H1 (cell line): ENCODE results near the gene SYT17. TPM values are rescaled to one million over a fixed set of nuclear protein-coding genes. Genes with fewer than 3 reads are reported as not detected.

ENCODE experiments used
- CTCF ChIA-PET: fragments of 300-600 bp; sonication (Branson Sonifier 250); formaldehyde crosslinking; loops from one replicate; lab custom pipeline; 2021; ENCODE audit not compliant: partially characterized antibody; lab: Charles Lee
- POLR2A ChIA-PET: fragments of 300-600 bp; sonication (Branson Sonifier 250); formaldehyde crosslinking; loops from one replicate; lab custom pipeline; 2021; ENCODE audit warnings: inconsistent platforms; ENCODE audit not compliant: partially characterized antibody; lab: Charles Lee
- DNase-seq, 2 experiments: peaks; one replicate each; pipeline versions ENCODE4 v3.0.0 to v3.0.0-alpha.2; 2010 to 2022; ENCODE audit warnings: low spot score in 2 of 2, low read depth in 1 of 2, mixed read lengths in 1 of 2
- FAIRE-seq: peaks from 2 replicates; lab custom pipeline; 2011; peaks lifted over from hg19 to GRCh38; lab: Jason Lieb, UNC
- H2AFZ ChIP-seq: 2 replicates; pipeline ENCODE4 v1.8.1; 2012; ENCODE audit warnings: low read length, inconsistent platforms
- H2AK5ac ChIP-seq: 2 replicates; pipeline ENCODE4 v1.6.1; 2013; ENCODE audit warnings: low read depth, low read length
- H2BK120ac ChIP-seq: replicated peaks from 2 replicates; pipeline ENCODE3; 2013; ENCODE audit warnings: low read depth, low read length, inconsistent platforms
- H2BK12ac ChIP-seq: 2 replicates; pipeline ENCODE4 v1.6.1; 2013; ENCODE audit warnings: low read depth, low read length
- H2BK15ac ChIP-seq: 2 replicates; pipeline ENCODE4 v1.6.1; 2013; ENCODE audit warnings: low read length
- H2BK20ac ChIP-seq: 2 replicates; pipeline ENCODE4 v1.6.1; 2013; ENCODE audit warnings: low read length
- H2BK5ac ChIP-seq: 2 replicates; pipeline ENCODE4 v1.6.1; 2013; ENCODE audit warnings: low read depth, low read length
- H3K14ac ChIP-seq: 2 replicates; pipeline ENCODE4 v1.6.1; 2013; ENCODE audit warnings: inconsistent platforms; ENCODE audit not compliant: insufficient read length
- H3K18ac ChIP-seq: 2 replicates; pipeline ENCODE4 v1.6.1; 2013; ENCODE audit warnings: low read length; ENCODE audit errors: extremely low read depth
- H3K23ac ChIP-seq: 2 replicates; pipeline ENCODE4 v1.6.1; 2013; ENCODE audit warnings: inconsistent platforms; ENCODE audit not compliant: insufficient read length
- H3K23me2 ChIP-seq: 2 replicates; pipeline ENCODE4 v1.6.1; 2013; ENCODE audit warnings: low read depth, low read length
- H3K27ac ChIP-seq: 2 replicates; pipeline ENCODE4 v1.6.1; 2011; ENCODE audit warnings: low read depth, low read length, inconsistent platforms
- H3K27me3 ChIP-seq, 4 experiments: replicated peaks in 1 of 4; 1 replicate in 1 of 4; 2 replicates in 3 of 4; pipeline versions ENCODE4 v1.6.1 to v1.8.1; 2011 to 2013; ENCODE audit warnings: low read length in 3 of 4, mild to moderate bottlenecking in 3 of 4, inconsistent platforms in 2 of 4, mixed read lengths in 2 of 4, moderate library complexity in 1 of 4; ENCODE audit not compliant: control insufficient read depth in 3 of 4, insufficient read depth in 3 of 4; ENCODE audit errors: extremely low read depth in 1 of 4
- H3K36me3 ChIP-seq, 4 experiments: 2 replicates each; pipeline versions ENCODE4 v1.6.1 to v1.8.1; 2011 to 2013; ENCODE audit warnings: mild to moderate bottlenecking in 4 of 4, low read length in 3 of 4, moderate library complexity in 2 of 4, control low read depth in 1 of 4, inconsistent platforms in 1 of 4; ENCODE audit not compliant: insufficient read depth in 4 of 4, control insufficient read depth in 2 of 4
- H3K4ac ChIP-seq: replicated peaks from 2 replicates; pipeline ENCODE3; 2013; ENCODE audit warnings: low read length, low read depth, mixed read lengths, inconsistent platforms; ENCODE audit not compliant: insufficient read length
- H3K4me1 ChIP-seq, 4 experiments: replicated peaks in 1 of 4; 1 replicate in 1 of 4; 2 replicates in 3 of 4; pipeline versions ENCODE4 v1.6.1 to v1.8.1; 2011 to 2013; ENCODE audit warnings: low read length in 3 of 4, inconsistent platforms in 2 of 4, mixed read lengths in 1 of 4; ENCODE audit not compliant: insufficient read depth in 4 of 4, control insufficient read depth in 3 of 4
- H3K4me2 ChIP-seq, 2 experiments: 2 replicates each; pipeline versions ENCODE4 v1.6.1 to v1.8.1; 2011 to 2013; ENCODE audit warnings: low read depth in 2 of 2, low read length in 2 of 2, control low read depth in 1 of 2, inconsistent platforms in 1 of 2, mild to moderate bottlenecking in 1 of 2; ENCODE audit not compliant: insufficient read depth in 1 of 2
- H3K4me3 ChIP-seq, 4 experiments: fragments of 200-600, 300-600 bp in 1 of 4; sonication (generic), shearing (Covaris generic), sonication (Bioruptor Twin) in 1 of 4; 2 replicates each; pipeline versions ENCODE4 v1.5.1 to v1.8.1; 2011 to 2016; ENCODE audit warnings: low read length in 4 of 4, low read depth in 3 of 4, control low read depth in 2 of 4, inconsistent platforms in 2 of 4, mild to moderate bottlenecking in 2 of 4, mixed read lengths in 1 of 4, moderate library complexity in 1 of 4; ENCODE audit not compliant: insufficient read depth in 2 of 4; ENCODE audit errors: extremely low read depth in 1 of 4
- H3K56ac ChIP-seq: replicated peaks from 2 replicates; pipeline ENCODE3; 2013; ENCODE audit warnings: low read depth, mild to moderate bottlenecking, mixed read lengths, low read length, inconsistent platforms; ENCODE audit not compliant: insufficient read length
- H3K79me1 ChIP-seq: 2 replicates; pipeline ENCODE4 v1.6.1; 2013; ENCODE audit warnings: low read depth, low read length, control low read depth
- H3K79me2 ChIP-seq, 2 experiments: 2 replicates each; pipeline versions ENCODE4 v1.6.1 to v1.8.1; 2012 to 2013; ENCODE audit warnings: low read length in 2 of 2, mild to moderate bottlenecking in 2 of 2, inconsistent platforms in 1 of 2; ENCODE audit not compliant: insufficient read depth in 2 of 2, control insufficient read depth in 1 of 2
- H3K9ac ChIP-seq, 4 experiments: replicated peaks in 1 of 4; 1 replicate in 1 of 4; 2 replicates in 3 of 4; pipeline versions ENCODE4 v1.6.1 to v1.8.1; 2011 to 2013; ENCODE audit warnings: low read depth in 3 of 4, low read length in 3 of 4, control low read depth in 2 of 4, mild to moderate bottlenecking in 2 of 4, moderate library complexity in 2 of 4, inconsistent platforms in 1 of 4; ENCODE audit errors: extremely low read depth in 1 of 4
- H3K9me3 ChIP-seq, 2 experiments: 2 replicates each; pipeline versions ENCODE4 v1.6.1 to v1.8.1; 2012 to 2013; ENCODE audit warnings: mild to moderate bottlenecking in 2 of 2, moderate library complexity in 2 of 2, control low read depth in 1 of 2, inconsistent platforms in 1 of 2, low read depth in 1 of 2, low read length in 1 of 2, mixed read lengths in 1 of 2; ENCODE audit not compliant: insufficient read depth in 2 of 2
- H4K20me1 ChIP-seq, 2 experiments: replicated peaks in 1 of 2; 2 replicates each; pipeline versions ENCODE3 to v1.8.1; 2011 to 2013; ENCODE audit warnings: inconsistent platforms in 2 of 2, low read length in 2 of 2, mild to moderate bottlenecking in 1 of 2; ENCODE audit not compliant: insufficient read depth in 2 of 2, control insufficient read depth in 1 of 2
- H4K5ac ChIP-seq: 2 replicates; pipeline ENCODE4 v1.6.1; 2013; ENCODE audit warnings: low read length, low read depth, mixed read lengths, inconsistent platforms; ENCODE audit not compliant: insufficient read length
- H4K8ac ChIP-seq: 2 replicates; pipeline ENCODE4 v1.8.0; 2013; ENCODE audit warnings: mild to moderate bottlenecking, moderate library complexity, low read length, inconsistent platforms; ENCODE audit not compliant: insufficient read depth; ENCODE audit errors: extremely low read depth
- H4K91ac ChIP-seq: replicated peaks from 2 replicates; pipeline ENCODE3; 2013; ENCODE audit warnings: low read length, mixed read lengths, inconsistent platforms; ENCODE audit not compliant: insufficient read length
- ATF3 ChIP-seq: IDR thresholded peaks from 2 replicates; pipeline ENCODE4 v1.6.1; 2011; ENCODE audit warnings: low read depth, mild to moderate bottlenecking, low read length; ENCODE audit not compliant: insufficient read depth
- CBX8 ChIP-seq: fragments of 300-800, 300-1000 bp; sonication (generic); IDR thresholded peaks from 2 replicates; pipeline ENCODE4 v1.7.1; 2016; ENCODE audit warnings: low read depth, low read length, borderline replicate concordance
- CHD2 ChIP-seq: IDR thresholded peaks from 2 replicates; pipeline ENCODE4 v1.6.1; 2012; ENCODE audit warnings: low read length, improper control_type of control experiment
- EZH2 ChIP-seq: fragments of 200-600 bp; sonication (generic); IDR thresholded peaks from 2 replicates; pipeline ENCODE4 v1.7.1; 2012; ENCODE audit warnings: low read depth, mild to moderate bottlenecking, moderate library complexity, low read length, inconsistent platforms; ENCODE audit not compliant: severe bottlenecking
- GABPA ChIP-seq: IDR thresholded peaks from 2 replicates; pipeline ENCODE4 v1.6.1; 2011; ENCODE audit warnings: mild to moderate bottlenecking, low read length, moderate library complexity, borderline replicate concordance; ENCODE audit not compliant: insufficient read depth
- KDM1A ChIP-seq: fragments of 200-600, 300-600 bp; sonication (generic); IDR thresholded peaks from 2 replicates; pipeline ENCODE4 v1.7.1; 2016; ENCODE audit warnings: mild to moderate bottlenecking, low read length, borderline replicate concordance
- KDM5A ChIP-seq: fragments of 200-600 bp; IDR thresholded peaks from 2 replicates; pipeline ENCODE4 v1.7.1; 2012; ENCODE audit warnings: mild to moderate bottlenecking, low read length, inconsistent platforms, mixed read lengths
- MAX ChIP-seq: IDR thresholded peaks from 2 replicates; pipeline ENCODE4 v1.6.1; 2012; ENCODE audit warnings: inconsistent platforms
- POLR2AphosphoS5 ChIP-seq: IDR thresholded peaks from 2 replicates; pipeline ENCODE4 v1.6.1; 2011; ENCODE audit warnings: low read depth, low read length
- RFX5 ChIP-seq: IDR thresholded peaks from 2 replicates; pipeline ENCODE4 v1.6.1; 2011; ENCODE audit warnings: low read depth, low read length, improper control_type of control experiment, borderline replicate concordance
- RXRA ChIP-seq: IDR thresholded peaks from 2 replicates; pipeline ENCODE4 v1.6.1; 2011; ENCODE audit warnings: low read depth, mild to moderate bottlenecking, low read length, moderate library complexity; ENCODE audit not compliant: insufficient read depth
- SRF ChIP-seq: IDR thresholded peaks from 2 replicates; pipeline ENCODE4 v1.6.1; 2011; ENCODE audit warnings: mild to moderate bottlenecking, low read depth, low read length, moderate library complexity
- TEAD4 ChIP-seq: IDR thresholded peaks from 2 replicates; pipeline ENCODE4 v1.6.1; 2012; ENCODE audit warnings: low read depth, low read length, inconsistent platforms, mixed read lengths
- YY1 ChIP-seq: IDR thresholded peaks from 2 replicates; pipeline ENCODE4 v1.6.1; 2011; ENCODE audit warnings: low read depth, mild to moderate bottlenecking, low read length
- WGBS, 2 experiments: shearing (Covaris generic) in 1 of 2; methylation state at CpG; one replicate each; pipeline versions ENCODE4 v1.1.6 to v1.1.7; 2013 to 2015; ENCODE audit warnings: low lambda C conversion rate in 2 of 2, mixed read lengths in 2 of 2, inconsistent platforms in 1 of 2, low coverage in 1 of 2, missing lambda C conversion rate in 1 of 2; ENCODE audit not compliant: insufficient replicate concordance in 2 of 2, insufficient coverage in 1 of 2, insufficient read length in 1 of 2; ENCODE audit errors: extremely low coverage in 1 of 2, missing lambda C conversion rate in 1 of 2; 5-methylcytosine and 5-hydroxymethylcytosine counted together
- polyA plus RNA-seq, 7 experiments: library from polyadenylated mRNA; depleted of rRNA in 3 of 7; stranded (reverse) in 5 of 7; unstranded in 2 of 7; fragments of >200 nt in 5 of 7; fragments of 200-250 nt in 2 of 7; gene quantifications; 1 replicate in 5 of 7; 2 replicates in 1 of 7; 4 replicates in 1 of 7; pipeline versions ENCODE4 v1.2.1 to v1.2.3, GENCODE V29; 2011 to 2013; ENCODE audit warnings: missing spikeins in 2 of 7, mixed read lengths in 2 of 7
- total RNA-seq: library from RNA; stranded (reverse); fragmentation: NEBNext Ultra II Directional; extraction: Animal tissue kit (Norgen Biotek cat#: 25700); gene quantifications from 2 replicates; pipeline ENCODE4 v1.2.1, GENCODE V29; 2021

Gene SYT17
- total and polyA plus RNA-seq, 2 of the 8 experiments (the other 6 are each of a cell fraction or from before 2014, with no cell fraction given), result 5.8 to 18.1 TPM

- no peaks in the 10 kb centered on the region for H3K23me2 ChIP-seq
- DNase-seq (no peak), FAIRE-seq (no peak)
- no peak overlapping the region for H3K14ac ChIP-seq
- H3K4ac ChIP-seq, result no peak overlapping the region
- H3K18ac ChIP-seq, result no peak overlapping the region
- no peaks in the 10 kb centered on the region for H4K20me1 ChIP-seq
- no peak overlapping the region for H4K91ac ChIP-seq
- no peak overlapping the region for H3K4me2 ChIP-seq
- H3K27me3 ChIP-seq, result no peaks in the 10 kb centered on the region
- 91% methylated on average over 4 of the region's 4 CpGs; no CpG with 5 or more reads in 1 of the 2 experiments for WGBS, 2 experiments
- H3K36me3 ChIP-seq, result no peaks in the 10 kb centered on the region
- no peak overlapping the region for H3K27ac ChIP-seq
- H2AK5ac ChIP-seq, result no peak overlapping the region
- H2BK120ac ChIP-seq, result no peak overlapping the region
- no peak overlapping the region for H3K56ac ChIP-seq
- no peak overlapping the region for H2BK20ac ChIP-seq
- no peak overlapping the region for H2AFZ ChIP-seq
- 0 out of 4 replicates have a peak, but pooled peaks cover 0 to 4% of the 10 kb centered on the region in 2 experiments for H3K9me3 ChIP-seq
- H4K8ac ChIP-seq, result no peak overlapping the region
- POLR2A ChIA-PET, result interaction anchor here (0.9 kb wide), 1 partner anchor 10 kb away, joined by 3 read pairs; no protein-coding TSS in a partner anchor
- no peak overlapping the region for H2BK15ac ChIP-seq
- H2BK5ac ChIP-seq, result no peak overlapping the region
- no peak overlapping the region for H3K4me3 ChIP-seq
- H3K79me2 ChIP-seq, result no peaks in the 10 kb centered on the region
- no peak overlapping the region for H4K5ac ChIP-seq
- no peaks in the 10 kb centered on the region for H3K4me1 ChIP-seq
- no peak overlapping the region for H2BK12ac ChIP-seq
- no peak overlapping the region for H3K9ac ChIP-seq
- CTCF ChIA-PET, result interaction anchor here (1.3 to 1.5 kb wide), 2 partner anchors 10 to 156 kb away, joined by 3 to 5 read pairs; no protein-coding TSS in a partner anchor
- no peaks in the 10 kb centered on the region for H3K79me1 ChIP-seq
- H3K23ac ChIP-seq, result no peak overlapping the region
- TF ChIP-seq GABPA (no peak), RFX5 (no peak), RXRA (no peak), YY1 (no peak), ATF3 (no peak), SRF (no peak), TEAD4 (no peak), CBX8 (no peak), POLR2AphosphoS5 (no peak), EZH2 (no peak), KDM1A (no peak), KDM5A (no peak), MAX (no peak), CHD2 (no peak)
Measured at GRCh38 chr16:19218581-19218980, 50.5 kb downstream of the SYT17 start.
